Activated naive CD4-positive, alpha-beta T cell treated with anti-CD3 and anti-CD28 coated beads for 36 hours (primary cell): Measurements from ENCODE around the gene GRAMD2A. TPM values are rescaled to one million over a fixed set of nuclear protein-coding genes. Genes with fewer than 3 reads are reported as not detected.
"Not testable (repeated sequence)": the region's sequence is repeated elsewhere in the genome, so short reads cannot be mapped to it uniquely, and the experiment has no call there.

Source experiments
- CTCF ChIA-PET: fragments of 350-600 bp; sonication (Branson Sonifier 250); formaldehyde crosslinking; loops from one replicate; lab custom pipeline; 2021; ENCODE audit warnings: antibody characterized with exemption; lab: Charles Lee
- DNase-seq: peaks from one replicate; pipeline ENCODE4 v3.0.0-alpha.2; 2020
- H3K27ac Mint-ChIP-seq: one replicate; pipeline ENCODE4 v1.8.0; 2021; ENCODE audit warnings: mild to moderate bottlenecking, mixed read lengths
- H3K27me3 Mint-ChIP-seq: one replicate; pipeline ENCODE4 v1.8.0; 2021; ENCODE audit warnings: low read depth, mixed read lengths
- H3K36me3 Mint-ChIP-seq: one replicate; pipeline ENCODE4 v1.8.0; 2021; ENCODE audit warnings: low read depth, mixed read lengths
- H3K4me1 Mint-ChIP-seq: one replicate; pipeline ENCODE4 v1.8.0; 2021; ENCODE audit warnings: low read depth, mixed read lengths
- H3K4me3 Mint-ChIP-seq: one replicate; pipeline ENCODE4 v1.8.0; 2021; ENCODE audit warnings: mild to moderate bottlenecking, moderate library complexity, mixed read lengths
- H3K9me3 Mint-ChIP-seq: one replicate; pipeline ENCODE4 v1.8.0; 2021; ENCODE audit warnings: mixed read lengths
- intact Hi-C: fragments of 100-400 bp; cut with micrococcal nuclease; formaldehyde crosslinking; loops from one replicate; pipeline ENCODE4 v1.15.1; 2023
- total RNA-seq, 2 experiments: library from RNA; stranded (reverse); gene quantifications; one replicate each; pipeline ENCODE4 v1.2.3, GENCODE V29; 2021

The GRAMD2A gene
- total RNA-seq, 2 experiments from 2014 or later, result not detected

DNA sequence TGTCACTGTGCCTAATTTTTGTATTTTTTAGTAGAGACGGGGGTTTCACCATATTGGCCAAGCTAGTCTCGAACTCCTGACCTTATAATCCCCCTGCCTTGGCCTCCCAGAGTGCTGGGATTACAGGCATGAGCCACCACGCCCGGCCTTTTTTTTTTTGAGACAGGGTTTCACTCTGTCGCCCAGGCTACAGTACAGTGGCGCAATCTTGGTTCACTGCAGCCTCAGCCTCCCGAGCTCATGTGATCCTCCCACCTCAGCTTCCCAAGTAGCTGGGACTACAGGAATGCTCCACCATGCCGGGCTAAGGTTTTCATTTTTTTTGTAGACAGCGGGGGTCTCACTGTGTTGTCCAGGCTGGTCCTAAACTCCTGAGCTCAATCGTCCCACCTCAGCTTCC lies 25.6 kb downstream of the GRAMD2A start:
- CTCF ChIA-PET, H3K9me3 Mint-ChIP-seq: not testable (repeated sequence)

DNA sequence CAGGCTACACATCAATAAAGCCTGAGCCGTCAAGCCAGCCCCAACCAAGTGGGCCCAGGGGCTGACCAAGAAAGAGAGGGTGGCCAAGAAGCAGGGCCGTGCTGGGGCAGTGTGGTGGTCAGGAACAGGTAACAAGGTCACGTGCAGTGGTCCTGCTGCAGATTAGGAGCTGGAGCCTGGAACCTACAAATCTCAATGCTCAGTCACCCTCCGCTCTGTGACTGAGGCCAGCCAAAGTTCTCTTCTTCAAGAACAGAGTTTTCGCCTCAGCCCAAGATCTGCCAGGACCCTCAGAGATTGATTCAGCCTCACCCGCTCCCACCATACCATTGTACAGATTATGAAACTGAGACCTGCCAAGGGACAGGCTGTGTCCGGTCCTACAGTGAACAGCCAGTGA lies 26.9 kb downstream of the GRAMD2A start:
- H3K36me3 Mint-ChIP-seq, result no peaks in the 10 kb centered on the region
- H3K27me3 Mint-ChIP-seq, result no peaks in the 10 kb centered on the region
- CTCF ChIA-PET, result no interaction called here
- H3K4me3 Mint-ChIP-seq, result no peak overlapping the region
- no peaks in the 10 kb centered on the region for H3K9me3 Mint-ChIP-seq
- no peak for DNase-seq
- H3K27ac Mint-ChIP-seq, result no peak overlapping the region
- H3K4me1 Mint-ChIP-seq, result no peaks in the 10 kb centered on the region
- intact Hi-C loops, result no loop called here

More for the DNA sequence above, 25.6 kb downstream of the GRAMD2A start:
- H3K36me3 Mint-ChIP-seq, intact Hi-C loops, H3K27me3 Mint-ChIP-seq, H3K4me1 Mint-ChIP-seq, H3K4me3 Mint-ChIP-seq, DNase-seq, H3K27ac Mint-ChIP-seq: not testable (repeated sequence)

GRCh38 chr15:72169921-72170611 lies 27.5 kb downstream of the GRAMD2A start:
- Mint-ChIP-seq H3K4me1 (no peaks in the 10 kb centered on the region), H3K4me3 (no peak overlapping the region), H3K27me3 (no peaks in the 10 kb centered on the region), H3K9me3 (no peaks in the 10 kb centered on the region), H3K27ac (no peak overlapping the region), H3K36me3 (no peaks in the 10 kb centered on the region)
- CTCF ChIA-PET, result no interaction called here
- DNase-seq, result no peak
- intact Hi-C loops, result no loop called here

DNA sequence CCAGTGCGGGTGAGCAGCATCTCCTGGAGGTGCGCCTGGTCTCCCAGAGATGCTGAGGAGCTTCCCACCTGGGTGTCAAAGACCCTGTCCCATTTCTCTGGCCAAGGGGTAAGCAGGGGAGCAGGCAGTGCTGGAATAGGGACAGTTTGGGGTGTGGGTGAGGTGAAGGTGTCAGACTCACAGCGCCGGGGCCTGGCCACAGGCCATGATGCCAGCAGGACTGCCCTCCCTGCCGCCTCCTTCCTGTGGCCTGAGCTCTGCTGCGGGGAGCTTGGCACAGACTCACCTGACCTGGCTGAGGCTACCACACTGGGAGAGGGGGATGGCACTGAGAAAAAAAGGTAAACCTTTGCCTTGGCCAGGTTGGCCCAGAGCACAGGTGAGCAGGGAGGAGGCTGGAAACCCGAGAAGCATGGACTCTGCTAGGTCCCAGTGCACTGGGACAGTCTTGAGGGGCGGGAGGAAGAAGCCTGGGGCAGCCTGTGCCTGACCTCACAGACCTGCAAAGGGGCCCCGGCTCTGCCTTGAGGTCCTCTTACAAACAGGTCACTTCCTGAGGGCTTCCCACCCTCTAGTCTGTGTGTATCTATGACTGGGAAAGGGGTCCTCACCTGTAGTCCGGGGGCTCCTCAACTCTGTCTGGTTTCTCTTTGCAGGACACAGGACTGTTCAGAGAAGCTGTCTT lies 28.2 kb downstream of the GRAMD2A start:
- CTCF ChIA-PET, result no interaction called here
- no peaks in the 10 kb centered on the region for H3K27me3 Mint-ChIP-seq

DNA sequence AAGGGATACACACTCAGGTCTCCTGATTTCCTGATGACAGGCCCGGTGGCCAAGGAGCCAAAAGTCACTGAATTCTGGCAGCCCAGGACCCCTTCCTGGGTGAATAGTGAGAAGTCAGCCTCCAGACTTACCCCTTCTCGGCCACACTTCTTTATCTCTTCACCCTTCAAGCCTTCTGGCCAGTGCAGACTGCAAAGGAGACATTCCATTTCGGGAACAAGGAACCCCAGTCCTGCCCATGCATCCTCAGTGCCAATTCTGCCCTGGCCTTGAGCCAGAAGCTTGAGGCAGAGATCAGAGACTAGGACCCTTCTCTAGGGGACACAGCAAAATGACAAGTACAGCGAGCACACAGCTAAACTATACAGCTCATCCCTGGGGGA lies 28.8 kb downstream of the GRAMD2A start:
- no peaks in the 10 kb centered on the region for H3K27me3 Mint-ChIP-seq
- H3K4me3 Mint-ChIP-seq, result no peak overlapping the region
- H3K4me1 Mint-ChIP-seq, result no peaks in the 10 kb centered on the region
- intact Hi-C loops, result no loop called here
- no peak overlapping the region for H3K27ac Mint-ChIP-seq
- no peaks in the 10 kb centered on the region for H3K36me3 Mint-ChIP-seq
- no peak for DNase-seq
- CTCF ChIA-PET, result interaction anchor here (1.0 kb wide), 1 partner anchor 425 kb away, joined by 5 read pairs; no protein-coding TSS in a partner anchor
- H3K9me3 Mint-ChIP-seq, result no peaks in the 10 kb centered on the region

More for the DNA sequence above, 28.2 kb downstream of the GRAMD2A start:
- Mint-ChIP-seq H3K4me1 (no peaks in the 10 kb centered on the region), H3K4me3 (no peak overlapping the region), H3K9me3 (no peaks in the 10 kb centered on the region), H3K36me3 (no peaks in the 10 kb centered on the region), H3K27ac (no peak overlapping the region)
- intact Hi-C loops, result no loop called here
- DNase-seq, result no peak

GRCh38 chr15:72168131-72168807 lies 29.3 kb downstream of the GRAMD2A start:
- CTCF ChIA-PET, result interaction anchor here (0.6 to 1.0 kb wide), 2 partner anchors 173 to 424 kb away, joined by 3 to 5 read pairs; no protein-coding TSS in a partner anchor
- intact Hi-C loops, result no loop called here
- H3K36me3 Mint-ChIP-seq, result no peaks in the 10 kb centered on the region
- DNase-seq, result no peak
- no peaks in the 10 kb centered on the region for H3K27me3 Mint-ChIP-seq
- no peak overlapping the region for H3K4me3 Mint-ChIP-seq
- H3K27ac Mint-ChIP-seq, result no peak overlapping the region
- no peaks in the 10 kb centered on the region for H3K4me1 Mint-ChIP-seq
- no peaks in the 10 kb centered on the region for H3K9me3 Mint-ChIP-seq

GRCh38 chr15:72167445-72167844 lies 30.1 kb downstream of the GRAMD2A start:
- H3K36me3 Mint-ChIP-seq, result no peaks in the 10 kb centered on the region
- H3K4me1 Mint-ChIP-seq, result no peaks in the 10 kb centered on the region
- intact Hi-C loops, result no loop called here
- CTCF ChIA-PET, result interaction anchor here (1.1 kb wide), 1 partner anchor 11 kb away, joined by 3 read pairs; no protein-coding TSS in a partner anchor
- no peak for DNase-seq
- no peak overlapping the region for H3K4me3 Mint-ChIP-seq
- H3K27ac Mint-ChIP-seq, result no peak overlapping the region
- no peaks in the 10 kb centered on the region for H3K9me3 Mint-ChIP-seq
- H3K27me3 Mint-ChIP-seq, result no peaks in the 10 kb centered on the region

GRCh38 chr15:72166716-72167417 lies 30.7 kb downstream of the GRAMD2A start:
- no peaks in the 10 kb centered on the region for H3K9me3 Mint-ChIP-seq
- H3K27ac Mint-ChIP-seq, result no peak overlapping the region
- no peak overlapping the region for H3K4me3 Mint-ChIP-seq
- H3K4me1 Mint-ChIP-seq, result no peaks in the 10 kb centered on the region
- intact Hi-C loops, result no loop called here
- CTCF ChIA-PET, result interaction anchor here (1.1 kb wide), 1 partner anchor 10 kb away, joined by 3 read pairs; no protein-coding TSS in a partner anchor
- no peak for DNase-seq
- H3K36me3 Mint-ChIP-seq, result no peaks in the 10 kb centered on the region
- H3K27me3 Mint-ChIP-seq, result no peaks in the 10 kb centered on the region

- CTCF ChIA-PET, result interaction anchor here (0.6 kb wide), 1 partner anchor 143 kb away, joined by 3 read pairs; no protein-coding TSS in a partner anchor
- no peaks in the 10 kb centered on the region for H3K9me3 Mint-ChIP-seq
- no peaks in the 10 kb centered on the region for H3K27me3 Mint-ChIP-seq
- H3K4me1 Mint-ChIP-seq, result no peaks in the 10 kb centered on the region
- intact Hi-C loops, result no loop called here
- H3K36me3 Mint-ChIP-seq, result no peaks in the 10 kb centered on the region
- H3K27ac Mint-ChIP-seq, result no peak overlapping the region
- no peak for DNase-seq
- no peak overlapping the region for H3K4me3 Mint-ChIP-seq
Measured at GRCh38 chr15:72163719-72164118, 33.9 kb downstream of the GRAMD2A start.

DNA sequence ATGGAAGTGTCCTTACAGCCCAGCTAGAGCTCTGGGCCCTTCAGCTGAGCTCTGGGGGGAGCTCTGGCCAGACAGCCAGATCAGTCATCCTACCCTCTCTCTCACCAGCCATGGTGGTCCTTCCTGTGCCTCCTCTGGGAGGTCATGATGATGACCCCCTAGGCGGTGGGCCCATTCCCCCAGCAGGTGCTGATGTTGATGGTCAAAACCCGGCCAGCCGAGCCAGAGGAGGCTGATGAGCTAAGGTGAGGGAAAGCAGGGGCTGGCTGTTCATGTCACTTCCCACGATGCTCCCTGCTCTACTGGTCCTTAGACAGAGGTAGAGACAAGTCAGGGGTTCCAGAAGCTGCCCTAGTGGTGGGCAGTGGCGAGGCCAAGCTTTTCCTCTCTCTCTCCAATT lies 35.0 kb downstream of the GRAMD2A start:
- Mint-ChIP-seq H3K9me3 (no peaks in the 10 kb centered on the region), H3K4me3 (no peak overlapping the region), H3K27ac (no peak overlapping the region), H3K4me1 (no peaks in the 10 kb centered on the region), H3K36me3 (no peaks in the 10 kb centered on the region), H3K27me3 (no peaks in the 10 kb centered on the region)
- CTCF ChIA-PET, result interaction anchor here (0.7 to 1.2 kb wide), 2 partner anchors 9 to 69 kb away, joined by 3 read pairs; no protein-coding TSS in a partner anchor
- intact Hi-C loops, result no loop called here
- DNase-seq, result no peak

DNA sequence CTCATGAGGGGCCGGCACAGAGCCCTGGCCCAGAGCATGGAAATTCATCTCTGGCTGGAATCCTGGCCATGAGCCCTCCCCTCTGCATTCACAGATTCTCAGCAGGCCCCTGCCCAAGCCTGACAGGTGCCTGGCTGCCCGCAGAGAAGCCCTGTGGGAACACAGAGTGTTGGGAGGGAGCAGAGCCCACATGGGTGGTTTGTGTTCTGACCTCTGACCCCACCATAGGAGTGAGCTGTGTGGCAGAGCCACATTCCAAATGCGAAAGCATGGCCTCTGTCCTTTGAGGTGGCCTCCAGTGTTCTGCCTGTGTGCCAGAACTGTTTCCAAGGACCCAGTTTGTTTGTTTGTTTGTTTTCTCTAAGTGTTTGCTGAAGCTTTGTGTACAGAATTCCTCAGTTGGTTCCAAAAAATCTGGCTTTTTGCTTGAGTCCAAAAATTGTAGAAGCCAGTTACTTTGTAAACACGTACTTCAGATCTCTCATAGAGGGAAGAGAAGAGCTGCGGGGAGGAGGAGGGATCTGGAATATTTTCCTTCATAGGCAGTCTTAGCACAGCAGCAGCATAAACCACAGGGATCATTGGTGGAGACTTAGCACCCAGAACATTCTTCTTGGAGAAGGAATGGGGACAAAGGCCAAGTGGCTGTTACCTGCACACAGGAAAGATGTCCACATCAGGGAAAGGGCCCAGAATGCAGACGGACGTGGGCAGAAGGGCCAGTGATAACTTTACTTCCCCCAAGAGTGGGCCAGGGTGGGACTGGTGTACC lies 36.0 kb downstream of the GRAMD2A start:
- no peak for DNase-seq
- H3K27me3 Mint-ChIP-seq, result no peaks in the 10 kb centered on the region
- H3K36me3 Mint-ChIP-seq, result no peaks in the 10 kb centered on the region
- no peaks in the 10 kb centered on the region for H3K4me1 Mint-ChIP-seq
- no peaks in the 10 kb centered on the region for H3K9me3 Mint-ChIP-seq
- intact Hi-C loops, result no loop called here
- H3K4me3 Mint-ChIP-seq, result no peak overlapping the region
- CTCF ChIA-PET, result no interaction called here
- no peak overlapping the region for H3K27ac Mint-ChIP-seq
